WTC11 (cell line): ENCODE measurements around the gene TMEM19. TPM values are rescaled to one million over a fixed set of nuclear protein-coding genes. Genes with fewer than 3 reads are reported as not detected.

ENCODE experiments used
- ATAC-seq: fragments of 200-7000 bp; cut with Tn5 transposase; 2 replicates; pipeline ENCODE4 v1.10.0; 2021; ENCODE audit warnings: mild to moderate bottlenecking, moderate library complexity
- CTCF ChIA-PET: fragments of 300-600 bp; sonication (Branson Sonifier 250); formaldehyde crosslinking; loops from one replicate; lab custom pipeline; 2021; ENCODE audit warnings: antibody characterized with exemption; lab: Charles Lee
- POLR2A ChIA-PET: fragments of 350-600 bp; sonication (Branson Sonifier 250); formaldehyde crosslinking; loops from one replicate; lab custom pipeline; 2021; ENCODE audit warnings: antibody characterized with exemption; lab: Charles Lee
- DNase-seq: peaks from one replicate; pipeline ENCODE4 v3.0.0; 2021; ENCODE audit warnings: low spot score
- H3K27ac Mint-ChIP-seq: 2 replicates; pipeline ENCODE4 v1.8.0; 2021; ENCODE audit warnings: mixed read lengths
- H3K27me3 Mint-ChIP-seq: 2 replicates; pipeline ENCODE4 v1.8.0; 2021; ENCODE audit warnings: low read depth, mild to moderate bottlenecking, moderate library complexity, mixed read lengths
- H3K36me3 Mint-ChIP-seq: 2 replicates; pipeline ENCODE4 v1.8.0; 2021; ENCODE audit warnings: mixed read lengths
- H3K4me1 Mint-ChIP-seq: 2 replicates; pipeline ENCODE4 v1.8.0; 2022; ENCODE audit warnings: mixed read lengths
- H3K4me3 Mint-ChIP-seq: 2 replicates; pipeline ENCODE4 v1.8.0; 2021; ENCODE audit warnings: mild to moderate bottlenecking, moderate library complexity, mixed read lengths
- H3K9me3 Mint-ChIP-seq: 2 replicates; pipeline ENCODE4 v1.8.0; 2021; ENCODE audit warnings: mixed read lengths
- ATF2 ChIP-seq: sonication (generic); formaldehyde crosslinking; IDR thresholded peaks from 2 replicates; pipeline ENCODE4 v1.8.1; 2022; ENCODE audit warnings: low read depth, missing genetic modification reagents, borderline replicate concordance
- ATF3 ChIP-seq: sonication (generic); formaldehyde crosslinking; conservative IDR thresholded peaks from 2 replicates; pipeline ENCODE4 v1.8.1; 2022; ENCODE audit warnings: mild to moderate bottlenecking, missing genetic modification reagents
- ATF6 ChIP-seq: sonication (generic); formaldehyde crosslinking; IDR thresholded peaks from 2 replicates; pipeline ENCODE4 v1.8.1; 2023; ENCODE audit warnings: mild to moderate bottlenecking, missing genetic modification reagents
- CTCF ChIP-seq: fragments of 200-600 bp; IDR thresholded peaks from 2 replicates; pipeline ENCODE4 v1.8.0; 2022; ENCODE audit warnings: antibody characterized with exemption
- E2F5 ChIP-seq: sonication (generic); formaldehyde crosslinking; IDR thresholded peaks from 2 replicates; pipeline ENCODE4 v1.8.1; 2022; ENCODE audit warnings: mild to moderate bottlenecking, moderate library complexity, missing genetic modification reagents
- ELF4 ChIP-seq: sonication (generic); formaldehyde crosslinking; IDR thresholded peaks from 2 replicates; pipeline ENCODE4 v1.8.1; 2022; ENCODE audit warnings: low read depth, mild to moderate bottlenecking, moderate library complexity, missing genetic modification reagents
- FOXJ3 ChIP-seq: sonication (generic); formaldehyde crosslinking; IDR thresholded peaks from 2 replicates; pipeline ENCODE4 v1.9.0; 2021; ENCODE audit warnings: missing genetic modification reagents, mild to moderate bottlenecking, borderline replicate concordance
- FOXP4 ChIP-seq: sonication (generic); formaldehyde crosslinking; IDR thresholded peaks from 2 replicates; pipeline ENCODE4 v1.8.0; 2022; ENCODE audit warnings: mild to moderate bottlenecking, missing genetic modification reagents
- GRHL2 ChIP-seq: fragments of 250-450 bp; sonication (Bioruptor Pico); IDR thresholded peaks from 2 replicates; pipeline ENCODE4 v1.8.0; 2022; ENCODE audit warnings: mild to moderate bottlenecking, moderate library complexity; ENCODE audit not compliant: insufficient replicate concordance, severe bottlenecking
- GTF2I ChIP-seq: fragments of 250-450 bp; sonication (Bioruptor Pico); conservative IDR thresholded peaks from 2 replicates; pipeline ENCODE4 v1.4.0; 2021; ENCODE audit warnings: mild to moderate bottlenecking
- HMGXB4 ChIP-seq: sonication (generic); formaldehyde crosslinking; IDR thresholded peaks from 2 replicates; pipeline ENCODE4 v1.8.1; 2023; ENCODE audit warnings: mild to moderate bottlenecking, moderate library complexity, missing genetic modification reagents
- JUN ChIP-seq: sonication (generic); formaldehyde crosslinking; IDR thresholded peaks from 2 replicates; pipeline ENCODE4 v1.8.0; 2023; ENCODE audit warnings: mild to moderate bottlenecking, missing genetic modification reagents
- NFATC4 ChIP-seq: fragments of 250-450 bp; sonication (Bioruptor Pico); IDR thresholded peaks from 2 replicates; pipeline ENCODE4 v1.9.0; 2021; ENCODE audit warnings: mild to moderate bottlenecking
- NR2C2 ChIP-seq: sonication (generic); formaldehyde crosslinking; IDR thresholded peaks from 2 replicates; pipeline ENCODE4 v1.8.0; 2022; ENCODE audit warnings: mild to moderate bottlenecking, missing genetic modification reagents
- OVOL2 ChIP-seq: fragments of 250-450 bp; sonication (Bioruptor Pico); IDR thresholded peaks from 2 replicates; pipeline ENCODE4 v1.9.0; 2021; ENCODE audit warnings: mild to moderate bottlenecking, borderline replicate concordance
- RORB ChIP-seq: fragments of 250-450 bp; sonication (Bioruptor Pico); IDR thresholded peaks from 2 replicates; pipeline ENCODE4 v1.9.0; 2021; ENCODE audit warnings: mild to moderate bottlenecking
- SOX15 ChIP-seq: fragments of 250-450 bp; sonication (Bioruptor Pico); IDR thresholded peaks from 2 replicates; pipeline ENCODE4 v1.9.0; 2021; ENCODE audit warnings: mild to moderate bottlenecking
- TEAD4 ChIP-seq: sonication (generic); formaldehyde crosslinking; IDR thresholded peaks from 2 replicates; pipeline ENCODE4 v1.8.0; 2022; ENCODE audit warnings: mild to moderate bottlenecking, missing genetic modification reagents
- ZBTB43 ChIP-seq: sonication (generic); formaldehyde crosslinking; IDR thresholded peaks from 2 replicates; pipeline ENCODE4 v1.8.1; 2023; ENCODE audit warnings: mild to moderate bottlenecking, missing genetic modification reagents
- ZNF138 ChIP-seq: sonication (generic); formaldehyde crosslinking; conservative IDR thresholded peaks from 2 replicates; pipeline ENCODE4 v1.8.1; 2022; ENCODE audit warnings: mild to moderate bottlenecking, moderate library complexity, missing genetic modification reagents
- ZNF219 ChIP-seq: sonication (generic); formaldehyde crosslinking; IDR thresholded peaks from 2 replicates; pipeline ENCODE4 v1.8.0; 2023; ENCODE audit warnings: missing genetic modification reagents, mild to moderate bottlenecking, borderline replicate concordance
- ZNF232 ChIP-seq: sonication (generic); formaldehyde crosslinking; IDR thresholded peaks from 2 replicates; pipeline ENCODE4 v1.8.0; 2022; ENCODE audit warnings: mild to moderate bottlenecking, missing genetic modification reagents
- ZNF396 ChIP-seq: fragments of 250-450 bp; sonication (Bioruptor Pico); IDR thresholded peaks from 2 replicates; pipeline ENCODE4 v1.8.0; 2021; ENCODE audit warnings: mild to moderate bottlenecking, moderate library complexity, borderline replicate concordance
- total RNA-seq: library from RNA; stranded (reverse); gene quantifications from 3 replicates; pipeline ENCODE4 v1.2.3, GENCODE V29; 2021

Gene TMEM19
- total RNA-seq, 1 experiment from 2014 or later: 11.7 TPM

- ATAC-seq (no peak), DNase-seq (no peak)
- POLR2A ChIA-PET: no interaction called here
- Mint-ChIP-seq H3K27ac (no peak overlapping the region), H3K4me3 (no peak overlapping the region), H3K4me1 (no peaks in the 10 kb centered on the region), H3K36me3 (peaks cover 14% of the 10 kb centered on the region), H3K9me3 (peaks cover 5% of the 10 kb centered on the region), H3K27me3 (no peaks in the 10 kb centered on the region)
- TF ChIP-seq TEAD4 (CRISPR knock-in tag) (no peak), ATF2 (CRISPR knock-in tag) (no peak), FOXJ3 (CRISPR knock-in tag) (no peak), CTCF (no peak), ELF4 (CRISPR knock-in tag) (no peak), SOX15 (CRISPR knock-in tag) (no peak), HMGXB4 (CRISPR knock-in tag) (no peak), FOXP4 (CRISPR knock-in tag) (no peak), GTF2I (CRISPR knock-in tag) (no peak), RORB (CRISPR knock-in tag) (no peak), ZNF219 (CRISPR knock-in tag) (no peak), ATF3 (CRISPR knock-in tag) (no peak), JUN (CRISPR knock-in tag) (no peak), E2F5 (CRISPR knock-in tag) (no peak), GRHL2 (CRISPR knock-in tag) (no peak), NR2C2 (no peak), ZNF396 (CRISPR knock-in tag) (no peak)
- CTCF ChIA-PET: no interaction called here
Measured at GRCh38 chr12:71653137-71653536, 32.7 kb upstream of the TMEM19 start.

GRCh38 chr12:71654200-71654599 lies 31.7 kb upstream of the TMEM19 start:
- peaks cover 23% of the 10 kb centered on the region for H3K36me3 Mint-ChIP-seq
- TF ChIP-seq CTCF (no peak), ZNF232 (CRISPR knock-in tag) (no peak), JUN (CRISPR knock-in tag) (no peak), ATF6 (CRISPR knock-in tag) (no peak), ZBTB43 (CRISPR knock-in tag) (no peak), NFATC4 (CRISPR knock-in tag) (no peak), ZNF138 (CRISPR knock-in tag) (no peak), OVOL2 (CRISPR knock-in tag) (no peak)

More at GRCh38 chr12:71654200-71654599, 31.7 kb upstream of the TMEM19 start:
- no peaks in the 10 kb centered on the region for H3K4me1 Mint-ChIP-seq
- ChIA-PET CTCF (no interaction called here), POLR2A (no interaction called here)
- H3K4me3 Mint-ChIP-seq: no peak overlapping the region
- H3K27ac Mint-ChIP-seq: no peak overlapping the region
- H3K27me3 Mint-ChIP-seq: no peaks in the 10 kb centered on the region
- DNase-seq (no peak), ATAC-seq (no peak)
- H3K9me3 Mint-ChIP-seq: peaks cover 5% of the 10 kb centered on the region
